Measurements from ENCODE around the gene COL23A1. TPM values are rescaled to one million over a fixed set of nuclear protein-coding genes. Genes with fewer than 3 reads are reported as not detected.

The COL23A1 gene
- total and polyA plus RNA-seq, 2 of the 13 experiments (the other 11 are each of a cell fraction or from before 2014, with no cell fraction given), result not detected

DNA sequence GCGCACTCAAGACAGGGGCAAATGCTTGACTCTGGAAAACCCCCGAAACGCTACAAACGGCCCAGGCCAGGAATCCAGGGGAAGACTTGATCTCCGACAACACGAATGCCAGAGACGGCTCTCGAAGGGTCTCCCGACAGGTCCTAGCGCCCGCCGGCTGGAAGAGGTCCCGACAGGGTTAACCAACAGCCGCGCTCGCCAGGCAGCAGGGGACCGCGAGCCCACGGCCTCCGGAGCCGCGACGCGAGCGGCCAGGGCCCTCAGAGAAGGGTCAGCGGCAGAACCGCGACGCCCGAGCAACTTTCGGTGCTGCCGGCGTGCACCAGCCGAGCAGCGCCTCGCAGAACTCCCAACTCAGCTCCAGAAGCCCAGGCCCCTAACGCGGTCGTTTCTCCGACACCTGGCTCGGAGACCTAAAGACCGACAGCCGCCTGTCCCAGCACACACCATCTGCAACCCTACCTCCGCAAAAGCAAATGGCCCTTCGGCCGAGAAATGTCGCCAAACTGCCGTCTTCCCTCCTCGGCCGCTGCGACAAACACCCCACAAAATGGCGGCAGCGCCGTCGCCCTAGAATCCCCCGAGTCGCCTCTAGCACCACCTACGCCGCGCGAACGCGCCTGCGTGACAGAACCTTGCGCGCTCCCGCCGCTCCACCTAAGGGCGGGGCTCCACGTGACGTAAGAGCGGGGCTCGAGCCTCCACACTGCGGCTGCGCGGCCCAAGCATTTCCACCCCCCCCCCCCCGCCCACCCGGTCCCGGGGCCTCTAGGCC lies 36.5 kb upstream of the COL23A1 start, which contains the start of gene CLK4 (continued):
- TF ChIP-seq TGIF2 (CRISPR knock-in tag; IDR thresholded peaks at IDR 0.05) (no peak; the same call in 1 of the 2 replicates), ZNF709 (CRISPR knock-in tag; IDR thresholded peaks at IDR 0.05) (peak; percentile 49; the same call in 1 of the 2 replicates), MIER2 (CRISPR knock-in tag; IDR thresholded peaks at IDR 0.05) (no peak; the same call in 1 of the 2 replicates), TCF12 (IDR thresholded peaks at IDR 0.05) (no peak), TCF12 (CRISPR knock-in tag; IDR thresholded peaks at IDR 0.05) (no peak), HMGXB4 (CRISPR knock-in tag; IDR thresholded peaks at IDR 0.05; ENCODE audit: borderline replicate concordance in 1 of 2, low read depth in 1 of 2) (peak; percentile 58 to 88), ZNF720 (CRISPR knock-in tag; IDR thresholded peaks at IDR 0.05) (no peak), POLR2AphosphoS2 (IDR thresholded peaks at IDR 0.05; ENCODE audit: low read depth, low read length) (no peak), GZF1 (CRISPR knock-in tag; IDR thresholded peaks at IDR 0.05) (no peak), ZNF333 (CRISPR knock-in tag; IDR thresholded peaks at IDR 0.05; ENCODE audit: borderline replicate concordance) (no peak; the same call in 1 of the 2 replicates), ZNF570 (CRISPR knock-in tag; IDR thresholded peaks at IDR 0.05; ENCODE audit: borderline replicate concordance) (no peak), ZNF577 (CRISPR knock-in tag; IDR thresholded peaks at IDR 0.05; ENCODE audit: borderline replicate concordance, low read depth) (0 out of 2 replicates have a peak, but pooled peaks have one; percentile 4), BRD4 (CRISPR knock-in tag; IDR thresholded peaks at IDR 0.05) (peak; percentile 87), XRCC5 (optimal IDR thresholded peaks at IDR 0.05; ENCODE audit: low read length) (peak; percentile 93), ZNF460 (CRISPR knock-in tag; IDR thresholded peaks at IDR 0.05; ENCODE audit: borderline replicate concordance) (no peak; the same call in 1 of the 2 replicates), ZNF34 (CRISPR knock-in tag; IDR thresholded peaks at IDR 0.05; ENCODE audit: borderline replicate concordance) (no peak), BHLHE40 (IDR thresholded peaks at IDR 0.05; ENCODE audit: low read length) (no peak), RAD51 (IDR thresholded peaks at IDR 0.05; ENCODE audit: borderline replicate concordance) (no peak), ZNF441 (CRISPR knock-in tag; IDR thresholded peaks at IDR 0.05; ENCODE audit: borderline replicate concordance) (no peak; the same call in 1 of the 2 replicates), ZNF430 (CRISPR knock-in tag; IDR thresholded peaks at IDR 0.05) (no peak; the same call in 1 of the 2 replicates)
- TF ChIP-seq, protein P1, sequence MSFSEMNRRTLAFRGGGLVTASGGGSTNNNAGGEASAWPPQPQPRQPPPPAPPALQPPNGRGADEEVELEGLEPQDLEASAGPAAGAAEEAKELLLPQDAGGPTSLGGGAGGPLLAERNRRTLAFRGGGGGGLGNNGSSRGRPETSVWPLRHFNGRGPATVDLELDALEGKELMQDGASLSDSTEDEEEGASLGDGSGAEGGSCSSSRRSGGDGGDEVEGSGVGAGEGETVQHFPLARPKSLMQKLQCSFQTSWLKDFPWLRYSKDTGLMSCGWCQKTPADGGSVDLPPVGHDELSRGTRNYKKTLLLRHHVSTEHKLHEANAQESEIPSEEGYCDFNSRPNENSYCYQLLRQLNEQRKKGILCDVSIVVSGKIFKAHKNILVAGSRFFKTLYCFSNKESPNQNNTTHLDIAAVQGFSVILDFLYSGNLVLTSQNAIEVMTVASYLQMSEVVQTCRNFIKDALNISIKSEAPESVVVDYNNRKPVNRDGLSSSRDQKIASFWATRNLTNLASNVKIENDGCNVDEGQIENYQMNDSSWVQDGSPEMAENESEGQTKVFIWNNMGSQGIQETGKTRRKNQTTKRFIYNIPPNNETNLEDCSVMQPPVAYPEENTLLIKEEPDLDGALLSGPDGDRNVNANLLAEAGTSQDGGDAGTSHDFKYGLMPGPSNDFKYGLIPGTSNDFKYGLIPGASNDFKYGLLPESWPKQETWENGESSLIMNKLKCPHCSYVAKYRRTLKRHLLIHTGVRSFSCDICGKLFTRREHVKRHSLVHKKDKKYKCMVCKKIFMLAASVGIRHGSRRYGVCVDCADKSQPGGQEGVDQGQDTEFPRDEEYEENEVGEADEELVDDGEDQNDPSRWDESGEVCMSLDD (CRISPR knock-in tag; IDR thresholded peaks at IDR 0.05; ENCODE audit: borderline replicate concordance), result no peak
- TF ChIP-seq, protein P2, sequence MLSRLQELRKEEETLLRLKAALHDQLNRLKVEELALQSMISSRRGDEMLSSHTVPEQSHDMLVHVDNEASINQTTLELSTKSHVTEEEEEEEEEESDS (CRISPR knock-in tag; IDR thresholded peaks at IDR 0.05; ENCODE audit: borderline replicate concordance), result no peak
- TF ChIP-seq, protein P3, sequence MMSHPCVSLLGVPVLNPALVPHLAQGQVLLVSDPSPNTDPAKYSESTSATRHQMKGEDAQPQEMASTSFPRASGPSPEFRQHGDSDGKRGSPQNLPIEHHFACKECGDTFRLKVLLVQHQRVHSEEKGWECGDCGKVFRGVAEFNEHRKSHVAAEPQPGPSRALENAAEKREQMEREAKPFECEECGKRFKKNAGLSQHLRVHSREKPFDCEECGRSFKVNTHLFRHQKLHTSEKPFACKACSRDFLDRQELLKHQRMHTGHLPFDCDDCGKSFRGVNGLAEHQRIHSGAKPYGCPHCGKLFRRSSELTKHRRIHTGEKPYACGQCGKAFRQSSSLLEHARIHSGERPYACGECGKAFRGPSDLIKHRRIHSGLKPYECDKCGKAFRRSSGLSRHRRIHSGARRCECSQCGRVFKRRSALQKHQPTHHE (CRISPR knock-in tag; IDR thresholded peaks at IDR 0.05; ENCODE audit: borderline replicate concordance), result 0 out of 2 replicates have a peak, but pooled peaks have one; percentile 37
